OCI-LY3 (cell line): ENCODE results near the gene CELSR3.

Experiments
- EZH2phosphoT487 ChIP-seq: fragments of 200-600 bp; shearing (Covaris generic); IDR thresholded peaks from 2 replicates; pipeline ENCODE4 v1.6.1; 2018; ENCODE audit warnings: antibody characterized with exemption, mixed run types, low read depth
- TF ChIP-seq, protein P1 (sequence below): fragments of 200-600, 300-600 bp; sonication (generic); IDR thresholded peaks from 2 replicates; pipeline ENCODE4 v1.5.1; 2014; ENCODE audit warnings: antibody characterized with exemption, low read length, low read depth

DNA sequence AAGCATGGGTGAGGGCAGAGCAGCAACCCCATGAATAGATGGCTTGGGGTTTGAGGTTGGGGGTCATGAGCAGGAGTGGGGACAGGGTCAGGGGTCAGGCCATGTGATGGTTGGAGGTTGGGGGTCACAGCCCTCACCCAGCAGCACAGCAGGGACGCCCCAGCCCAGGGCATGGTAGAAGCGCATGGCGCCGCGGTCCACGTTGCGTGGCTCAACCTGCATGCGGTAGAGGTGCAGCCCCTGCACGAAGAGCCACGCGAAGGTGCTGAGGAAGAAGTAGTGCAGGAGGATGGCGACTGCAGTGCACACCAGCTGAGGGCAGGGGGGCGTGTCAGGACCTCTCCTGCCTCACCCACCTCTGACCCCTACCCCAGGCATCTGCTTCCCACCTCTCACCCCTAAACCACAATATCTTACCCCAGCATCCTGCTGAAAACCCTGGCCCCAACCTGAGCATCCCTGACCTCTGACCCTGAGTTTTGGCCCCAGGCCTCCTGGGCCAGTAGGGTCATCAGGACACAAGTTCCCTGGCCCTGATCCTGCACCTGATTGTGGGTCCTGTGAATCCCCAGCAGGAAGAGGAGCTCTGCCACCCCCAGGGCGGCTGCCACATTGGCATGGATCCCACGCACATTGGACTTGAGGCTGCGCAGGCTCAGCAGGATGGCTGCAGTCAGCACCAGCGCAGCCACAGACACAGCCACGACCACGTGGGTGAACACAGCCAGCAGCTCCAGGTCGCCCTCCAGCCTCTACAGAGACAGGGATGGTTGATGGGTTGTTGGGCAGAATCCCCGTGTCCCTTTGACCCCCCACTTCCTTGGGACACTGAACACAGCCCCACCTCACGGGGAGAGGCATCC lies 17.6 kb downstream of the CELSR3 start:
- TF ChIP-seq, protein P1, sequence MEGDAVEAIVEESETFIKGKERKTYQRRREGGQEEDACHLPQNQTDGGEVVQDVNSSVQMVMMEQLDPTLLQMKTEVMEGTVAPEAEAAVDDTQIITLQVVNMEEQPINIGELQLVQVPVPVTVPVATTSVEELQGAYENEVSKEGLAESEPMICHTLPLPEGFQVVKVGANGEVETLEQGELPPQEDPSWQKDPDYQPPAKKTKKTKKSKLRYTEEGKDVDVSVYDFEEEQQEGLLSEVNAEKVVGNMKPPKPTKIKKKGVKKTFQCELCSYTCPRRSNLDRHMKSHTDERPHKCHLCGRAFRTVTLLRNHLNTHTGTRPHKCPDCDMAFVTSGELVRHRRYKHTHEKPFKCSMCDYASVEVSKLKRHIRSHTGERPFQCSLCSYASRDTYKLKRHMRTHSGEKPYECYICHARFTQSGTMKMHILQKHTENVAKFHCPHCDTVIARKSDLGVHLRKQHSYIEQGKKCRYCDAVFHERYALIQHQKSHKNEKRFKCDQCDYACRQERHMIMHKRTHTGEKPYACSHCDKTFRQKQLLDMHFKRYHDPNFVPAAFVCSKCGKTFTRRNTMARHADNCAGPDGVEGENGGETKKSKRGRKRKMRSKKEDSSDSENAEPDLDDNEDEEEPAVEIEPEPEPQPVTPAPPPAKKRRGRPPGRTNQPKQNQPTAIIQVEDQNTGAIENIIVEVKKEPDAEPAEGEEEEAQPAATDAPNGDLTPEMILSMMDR = no peak
- TF ChIP-seq EZH2phosphoT487 = no peak
